HG02759 (cell line): ENCODE measurements around the gene PRIM2.
"Not testable (repeated sequence)": the region's sequence is repeated elsewhere in the genome, so short reads cannot be mapped to it uniquely, and the experiment has no call there.

Experiments
- ATAC-seq: cut with Tn5 transposase; IDR thresholded peaks from one replicate; pipeline ENCODE4 v1.9.1; 2021; ENCODE audit warnings: mild to moderate bottlenecking, moderate library complexity; ENCODE audit not compliant: unreplicated experiment

Gene PRIM2

DNA sequence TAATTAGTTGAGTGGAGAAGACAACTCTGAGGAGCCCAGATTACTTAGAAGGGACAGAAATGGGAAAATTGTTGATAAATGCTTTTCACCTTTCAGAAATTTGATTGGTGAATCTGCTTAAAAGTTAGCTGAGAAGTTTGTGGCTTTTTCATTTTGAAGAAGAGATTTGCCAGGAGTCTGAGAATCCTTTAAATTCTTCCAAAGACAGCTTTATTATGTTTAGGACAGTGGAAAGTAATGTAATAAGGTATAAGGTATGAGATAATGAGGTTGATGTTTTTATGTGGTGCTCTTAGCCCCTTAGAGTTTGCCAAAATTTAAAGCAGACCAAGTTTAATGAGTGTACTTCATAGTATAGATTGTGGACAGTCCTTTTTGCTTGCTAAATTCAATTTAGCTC is 42.3 kb downstream of the PRIM2 start:
- not testable (repeated sequence) for ATAC-seq

DNA sequence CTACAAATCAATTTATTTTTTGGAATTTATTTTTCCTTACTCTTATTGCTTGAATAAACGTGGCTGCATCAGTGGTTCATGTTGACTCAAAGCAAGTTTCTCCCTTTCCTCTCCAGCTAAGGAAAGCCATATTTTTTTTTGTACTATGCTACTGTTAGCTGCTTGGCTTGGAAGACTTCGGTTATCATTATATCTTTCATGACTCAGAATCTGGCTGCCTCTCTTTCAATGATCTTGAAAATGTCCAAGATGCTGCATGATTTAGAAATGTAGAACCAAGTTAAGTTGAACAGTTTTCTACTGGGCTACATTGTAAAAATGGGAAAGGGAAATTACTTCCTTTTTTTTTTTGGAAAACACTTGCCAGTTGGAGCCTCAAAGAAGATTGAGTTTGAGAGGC is 44.9 kb downstream of the PRIM2 start:
- not testable (repeated sequence) for ATAC-seq

DNA sequence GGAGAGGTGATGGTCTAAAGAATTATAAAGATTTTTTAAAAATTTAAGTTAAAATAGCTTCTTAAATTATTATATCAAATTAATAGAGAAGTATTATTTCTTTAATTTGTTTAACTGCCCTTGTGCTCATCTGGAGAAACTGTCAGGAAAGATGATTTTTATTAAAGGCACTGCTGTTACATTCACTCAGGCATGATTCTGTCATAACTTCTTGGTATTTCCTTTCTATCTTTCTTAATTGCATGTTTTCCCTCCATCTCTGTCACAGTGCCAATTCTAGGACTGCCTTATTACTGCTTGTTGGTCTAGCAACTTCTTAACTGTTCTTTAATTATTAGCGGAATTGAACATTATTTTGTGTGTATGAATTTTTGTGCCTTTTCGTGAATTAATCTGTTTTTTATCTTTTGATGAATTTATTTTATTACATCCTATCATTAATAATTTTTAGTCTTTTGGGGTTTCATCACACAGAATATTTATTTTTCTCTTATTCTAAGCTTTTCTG is 47.7 kb downstream of the PRIM2 start:
- not testable (repeated sequence) for ATAC-seq

DNA sequence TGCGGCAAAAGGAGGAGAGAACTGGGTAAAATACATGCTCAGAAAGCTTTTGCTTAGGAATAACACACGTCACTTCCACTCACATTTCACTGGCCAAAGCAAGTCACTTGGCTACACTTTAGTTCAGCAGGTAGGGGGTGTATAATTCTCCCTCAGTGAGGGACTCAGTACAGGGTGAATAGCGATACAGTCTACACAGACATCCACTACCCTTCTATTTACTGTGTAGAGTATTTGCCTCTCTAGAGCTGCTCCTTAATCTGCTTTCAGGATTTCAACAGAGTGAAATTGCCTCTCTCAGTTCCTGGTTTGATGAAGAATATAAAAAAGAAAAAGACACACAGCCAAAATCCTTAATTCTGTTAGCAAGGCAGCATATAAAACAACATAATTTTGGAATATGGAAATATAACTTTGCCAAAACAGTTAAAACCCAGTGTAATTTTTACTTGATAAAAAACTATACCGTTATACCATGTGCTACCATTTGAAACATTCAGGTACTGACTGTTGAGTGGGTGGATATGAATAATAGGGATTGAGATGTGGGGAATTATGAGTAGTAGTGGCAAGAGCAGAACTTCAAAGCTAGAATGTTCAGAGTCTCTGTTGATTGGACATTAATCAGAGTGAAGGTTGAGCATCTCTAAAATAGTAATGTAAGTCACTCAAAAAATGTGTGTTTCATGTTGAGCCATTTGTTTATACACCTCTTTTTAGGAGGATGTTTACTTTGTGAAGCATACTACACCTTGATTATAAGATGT is 51.7 kb downstream of the PRIM2 start:
- not testable (repeated sequence) for ATAC-seq

DNA sequence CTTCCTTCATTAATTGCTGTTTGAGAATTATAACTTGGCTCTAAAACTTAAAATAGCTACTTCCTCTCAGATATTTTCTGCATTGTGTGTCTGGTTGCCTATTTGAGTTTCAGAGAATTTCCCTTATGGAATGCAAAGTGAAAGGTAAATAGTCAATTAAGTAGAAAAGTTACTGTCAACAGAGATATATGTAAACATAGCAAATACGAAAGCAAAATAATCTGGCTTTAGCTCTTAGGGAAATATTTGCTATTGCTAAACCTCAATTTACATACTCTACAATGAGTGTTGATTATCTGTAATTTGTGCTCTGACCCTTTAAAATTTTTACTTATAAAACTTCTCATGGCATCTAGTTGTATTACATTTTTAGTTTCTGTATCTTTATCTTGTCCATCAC is 54.3 kb downstream of the PRIM2 start:
- ATAC-seq: not testable (repeated sequence)

DNA sequence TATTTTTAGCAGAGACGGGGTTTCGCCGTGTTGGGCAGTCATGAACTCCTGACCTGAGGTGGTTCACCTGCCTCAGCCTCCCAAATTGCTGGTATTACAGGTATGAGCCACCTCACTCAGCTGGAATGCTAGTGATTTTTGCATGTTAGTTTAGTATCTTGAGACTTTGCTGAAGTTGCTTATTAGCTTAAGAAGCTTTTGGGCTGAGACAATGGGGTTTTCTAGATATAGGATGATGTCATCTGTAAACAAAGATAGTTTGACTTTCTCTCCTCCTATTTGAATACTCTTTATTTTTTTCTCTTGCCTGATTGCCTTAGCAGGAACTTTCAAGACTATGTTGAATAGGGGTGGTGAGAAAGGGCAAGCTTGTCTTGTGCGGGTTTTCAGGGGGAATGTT is 57.3 kb downstream of the PRIM2 start:
- not testable (repeated sequence) for ATAC-seq

DNA sequence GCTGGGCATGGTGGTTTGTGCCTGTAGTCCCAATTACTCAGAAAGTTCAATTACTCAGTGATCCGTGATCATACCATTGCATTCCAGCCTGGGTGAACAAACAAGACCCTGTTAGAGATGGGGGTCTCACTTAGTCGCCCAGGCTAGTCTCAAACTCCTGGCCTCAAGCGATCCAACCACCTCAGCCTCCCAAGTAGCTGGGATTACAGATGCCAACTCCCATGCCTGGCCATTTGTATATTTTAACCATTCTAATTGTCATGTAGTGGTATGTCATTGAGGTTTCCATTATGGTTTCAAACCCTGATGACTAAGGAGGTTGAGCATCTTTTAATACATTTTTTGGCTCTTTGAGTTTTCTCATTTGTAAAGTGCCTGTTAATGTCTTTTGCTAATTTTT is 58.7 kb downstream of the PRIM2 start:
- ATAC-seq: not testable (repeated sequence)

DNA sequence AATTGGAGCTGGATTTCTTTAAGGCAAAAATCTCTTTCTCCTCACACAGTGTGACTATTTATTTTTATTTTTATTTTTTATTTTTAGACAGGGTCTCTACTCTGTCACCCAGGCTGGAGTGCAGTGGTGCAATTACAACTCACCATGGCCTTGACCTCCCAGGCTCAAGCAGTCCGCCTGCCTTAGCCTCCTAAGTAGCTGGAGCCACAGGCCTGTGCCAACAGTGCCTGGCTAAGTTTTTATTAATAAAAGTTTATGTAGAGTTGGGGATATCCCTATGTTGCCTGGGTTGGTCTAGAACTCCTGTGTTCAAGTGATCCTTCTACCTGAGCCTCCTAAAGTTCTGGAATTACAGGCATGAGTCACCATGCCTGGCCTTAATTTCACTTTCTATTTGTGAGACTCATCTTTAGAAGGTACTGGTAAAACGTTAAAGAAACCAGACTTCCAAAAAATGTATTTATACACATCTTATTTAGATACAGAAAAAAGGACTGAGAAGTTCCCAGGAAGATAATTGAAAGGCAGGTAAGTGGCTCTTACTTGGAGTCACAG is 71.7 kb downstream of the PRIM2 start:
- peak; percentile 43 for ATAC-seq

DNA sequence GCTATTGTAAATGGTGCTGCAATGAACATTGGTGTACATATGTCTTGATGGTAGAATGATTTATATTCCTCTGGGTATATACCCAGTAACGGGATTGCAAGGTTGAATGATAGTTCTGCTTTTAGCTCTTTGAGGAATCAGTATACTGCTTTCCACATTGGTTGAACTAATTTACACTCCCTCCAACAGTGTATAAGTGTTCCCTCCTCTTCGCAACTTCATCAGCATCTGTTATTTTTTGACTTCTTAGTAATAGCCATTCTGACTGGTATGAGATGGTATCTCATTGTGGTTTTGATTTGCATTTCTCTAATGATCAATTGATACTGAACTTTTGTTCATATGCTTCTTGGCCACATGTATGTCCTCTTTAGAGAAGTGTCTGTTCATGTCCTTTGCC is 73.4 kb downstream of the PRIM2 start:
- not testable (repeated sequence) for ATAC-seq

DNA sequence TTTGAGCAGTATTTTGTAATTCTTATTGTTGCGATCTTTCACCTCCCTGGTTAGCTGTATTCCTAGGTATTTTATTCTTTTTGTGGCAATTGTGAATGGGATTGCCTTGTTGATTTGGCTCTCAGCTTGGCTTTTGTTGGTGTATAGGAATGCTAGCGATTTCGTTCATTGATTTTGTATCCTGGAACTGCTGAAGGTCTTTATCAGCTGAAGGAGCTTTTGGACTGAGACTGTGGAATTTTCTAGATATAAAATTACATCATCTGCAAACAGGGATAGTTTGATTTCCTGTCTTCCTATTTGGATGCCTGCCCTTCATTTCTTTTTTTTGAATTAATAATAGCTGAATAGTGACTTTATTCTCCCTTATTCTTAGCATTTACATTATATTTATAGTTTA is 74.6 kb downstream of the PRIM2 start:
- ATAC-seq: not testable (repeated sequence)

DNA sequence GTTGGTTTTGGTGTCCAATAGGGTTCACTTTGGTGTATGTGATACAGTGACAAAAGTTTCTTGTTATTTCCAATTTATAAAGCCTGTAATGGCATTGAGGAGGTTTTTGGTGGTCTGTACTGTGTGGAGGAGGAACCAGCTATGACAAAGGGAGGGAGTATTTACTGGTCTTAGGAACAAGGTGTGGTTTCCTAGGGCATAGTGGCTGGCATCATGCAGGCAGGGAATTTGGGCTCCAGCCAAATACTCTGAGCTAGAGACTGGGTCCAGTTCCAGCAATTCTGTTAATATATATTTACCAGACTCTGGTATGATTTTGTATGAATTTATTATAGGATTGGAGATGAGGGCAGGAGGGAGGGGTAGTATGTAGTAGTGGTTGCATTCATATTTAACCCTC is 101.9 kb downstream of the PRIM2 start:
- ATAC-seq: not testable (repeated sequence)

DNA sequence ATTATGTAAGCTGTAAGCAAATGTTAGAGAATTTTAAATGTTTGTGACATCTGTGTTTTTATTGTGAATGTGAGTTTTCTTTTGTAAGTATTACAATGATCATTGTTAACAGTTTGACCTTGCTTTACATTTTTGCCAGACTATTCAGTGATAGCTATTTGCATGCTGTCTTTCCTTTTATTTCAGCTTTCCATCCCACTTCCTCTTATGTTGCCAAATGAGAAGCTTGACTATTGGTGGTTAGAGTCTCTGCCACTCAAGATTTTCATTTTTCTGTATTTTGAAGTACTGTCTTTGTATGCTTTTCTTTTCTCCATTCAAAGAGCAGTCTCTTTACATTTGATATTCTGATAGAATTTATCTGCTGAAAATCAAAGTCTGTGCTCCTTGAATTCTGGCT is 104.1 kb downstream of the PRIM2 start:
- peak; percentile 50 for ATAC-seq

DNA sequence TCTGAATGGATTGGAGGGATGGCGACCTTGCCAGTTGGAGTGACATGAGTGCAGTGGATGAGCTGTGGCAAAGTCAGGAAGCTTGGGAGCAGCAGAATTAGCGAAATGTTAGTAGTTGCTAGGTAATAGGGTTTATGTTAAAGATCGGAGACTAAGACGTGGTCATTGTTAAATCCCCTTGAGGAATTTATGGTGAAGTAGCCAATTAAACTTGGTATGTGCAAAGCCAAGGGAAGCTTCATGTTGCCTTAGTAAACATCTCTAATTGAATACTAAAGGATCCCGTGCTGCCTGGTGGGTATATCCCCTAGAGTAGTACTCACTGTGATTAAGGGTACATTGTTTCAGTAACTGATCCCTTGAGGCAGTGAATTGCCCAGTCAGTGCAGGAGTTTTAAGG is 106.0 kb downstream of the PRIM2 start:
- ATAC-seq: no peak

DNA sequence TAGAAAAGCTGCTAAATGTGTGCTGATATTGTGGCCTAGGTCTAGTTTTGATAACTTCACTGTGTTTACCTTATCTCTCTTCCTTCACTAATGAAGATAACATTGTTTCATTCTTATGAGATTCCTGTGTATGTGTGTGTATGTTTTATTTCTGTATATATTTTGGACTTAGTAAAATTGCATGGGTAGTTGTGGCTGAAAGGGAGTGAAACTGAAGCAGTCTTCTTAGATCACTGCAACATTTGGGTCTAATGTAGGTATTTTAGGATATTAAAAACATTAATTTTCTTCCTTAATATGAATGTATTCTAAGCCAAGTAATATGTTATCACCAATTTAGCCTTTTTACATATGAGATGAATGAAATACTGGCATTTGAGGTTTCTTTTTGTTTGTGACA is 114.3 kb downstream of the PRIM2 start:
- ATAC-seq: not testable (repeated sequence)

DNA sequence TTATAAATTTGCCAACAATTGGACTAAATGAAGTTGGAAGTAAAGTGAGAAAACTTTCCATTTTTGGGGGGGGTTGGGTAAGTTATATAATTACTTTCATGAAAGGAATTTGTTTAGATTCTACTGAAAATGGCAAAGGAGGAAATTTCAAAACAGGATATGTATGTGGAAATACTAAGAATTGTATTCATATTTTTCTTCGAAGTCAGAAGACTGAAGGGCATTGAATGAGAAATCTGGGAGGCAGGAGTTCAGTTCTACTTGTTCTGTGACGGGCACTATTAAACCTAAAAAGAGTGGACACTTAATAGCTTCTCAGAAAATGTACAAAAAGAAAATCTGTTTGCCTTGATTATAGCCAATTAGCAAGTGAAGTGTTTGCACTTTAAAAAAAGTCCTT is 114.7 kb downstream of the PRIM2 start:
- ATAC-seq: no peak

DNA sequence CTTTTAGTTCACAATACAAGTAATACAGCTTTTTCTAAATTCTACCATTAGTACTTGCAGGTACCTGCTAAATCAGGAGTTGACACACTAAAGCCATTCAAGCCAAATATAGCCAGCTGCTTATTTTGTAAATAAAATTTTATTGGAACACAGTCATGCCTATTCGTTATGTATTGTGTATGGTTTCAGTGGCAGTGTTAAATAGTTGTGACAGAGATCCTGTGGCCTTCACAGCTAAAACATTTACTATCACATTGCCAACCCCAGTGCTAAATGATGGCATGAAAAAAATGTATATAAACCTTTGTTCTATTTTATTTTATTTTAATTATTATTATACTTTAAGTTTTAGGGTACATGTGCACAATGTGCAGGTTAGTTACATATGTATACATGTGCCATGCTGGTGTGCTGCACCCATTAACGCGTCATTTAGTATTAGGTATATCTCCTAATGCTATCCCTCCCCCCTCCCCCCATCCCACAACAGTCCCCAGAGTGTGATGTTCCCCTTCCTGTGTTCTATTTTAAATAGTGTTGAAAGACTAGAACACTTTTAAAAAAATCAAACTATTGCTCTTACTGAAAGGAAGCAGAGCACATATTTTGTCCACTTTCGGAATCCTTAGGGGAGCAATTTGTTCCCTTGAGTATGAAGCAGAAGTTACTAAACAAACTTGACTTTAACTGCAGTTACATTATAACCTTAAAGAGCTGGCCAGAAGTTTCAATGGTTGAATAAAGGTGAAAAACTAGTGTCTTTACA is 115.7 kb downstream of the PRIM2 start:
- peak; percentile 45 for ATAC-seq

DNA sequence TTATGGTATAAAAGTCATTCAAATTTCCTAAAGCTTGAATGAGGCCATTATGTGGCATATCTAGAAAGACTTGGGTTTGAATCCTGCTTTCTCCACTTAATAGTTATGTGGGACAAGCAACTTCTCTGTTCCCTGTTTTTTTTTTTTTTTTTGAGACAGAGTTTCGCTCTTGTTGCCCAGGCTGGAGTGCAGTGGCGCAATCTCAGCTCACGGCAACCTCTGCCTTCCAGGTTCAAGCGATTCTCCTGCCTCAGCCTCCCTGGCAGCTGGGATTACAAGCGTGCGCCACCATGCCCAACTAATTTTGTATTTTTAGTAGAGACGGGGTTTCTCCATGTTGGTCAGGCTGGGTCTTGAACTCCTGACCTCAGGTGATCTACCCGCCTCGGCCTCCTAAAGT is 116.4 kb downstream of the PRIM2 start:
- ATAC-seq: not testable (repeated sequence)

DNA sequence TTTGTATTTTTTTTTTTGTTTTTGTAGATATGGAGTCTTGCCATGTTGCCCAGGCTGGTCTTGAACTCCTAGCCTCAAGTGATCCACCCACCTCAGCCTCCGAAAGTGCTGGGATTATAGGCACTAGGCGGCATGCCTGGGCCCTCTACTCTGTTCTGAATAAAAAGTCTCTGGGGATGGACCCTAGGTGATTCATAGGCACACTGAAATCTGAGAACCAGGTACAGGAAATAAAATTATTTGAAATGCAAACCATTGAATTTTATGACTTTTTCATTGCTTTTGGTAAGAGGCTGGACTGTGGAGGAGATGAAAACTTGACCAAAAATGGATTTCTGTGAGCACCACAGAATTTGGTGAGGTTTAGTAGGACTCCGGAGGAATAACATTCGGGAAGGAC is 117.5 kb downstream of the PRIM2 start:
- no peak for ATAC-seq

DNA sequence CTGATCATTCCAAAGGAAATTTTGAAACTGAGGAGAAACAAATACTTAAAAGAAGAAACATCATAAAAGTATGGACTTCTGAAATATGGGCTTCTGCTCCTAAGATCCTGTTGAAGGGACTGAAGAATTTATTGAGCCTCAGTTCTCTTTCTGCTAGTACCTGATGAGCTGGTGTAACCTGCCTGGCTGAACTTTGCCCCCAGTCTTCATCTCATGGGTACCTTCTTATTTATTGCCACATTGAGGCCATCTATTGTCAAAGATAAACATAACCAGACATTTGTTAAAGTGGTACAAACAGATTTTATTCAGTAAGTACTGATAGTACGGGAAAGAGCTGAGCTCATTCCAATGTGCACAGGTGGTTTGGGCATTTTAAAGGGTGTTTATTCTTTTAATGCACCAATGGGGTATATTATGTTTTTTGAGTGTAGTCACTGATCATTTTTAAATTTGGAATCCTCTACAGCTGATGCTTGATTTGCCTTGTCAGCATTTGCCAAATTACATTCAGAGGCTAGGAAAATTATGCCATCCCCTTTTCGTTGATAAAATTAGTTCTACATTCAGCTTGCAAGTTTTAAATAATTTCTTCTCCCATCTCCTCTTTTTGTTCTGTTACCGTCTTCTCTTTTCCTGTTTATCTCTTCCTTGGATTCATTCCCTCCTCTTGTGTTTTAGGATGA is 118.2 kb downstream of the PRIM2 start:
- no peak for ATAC-seq

DNA sequence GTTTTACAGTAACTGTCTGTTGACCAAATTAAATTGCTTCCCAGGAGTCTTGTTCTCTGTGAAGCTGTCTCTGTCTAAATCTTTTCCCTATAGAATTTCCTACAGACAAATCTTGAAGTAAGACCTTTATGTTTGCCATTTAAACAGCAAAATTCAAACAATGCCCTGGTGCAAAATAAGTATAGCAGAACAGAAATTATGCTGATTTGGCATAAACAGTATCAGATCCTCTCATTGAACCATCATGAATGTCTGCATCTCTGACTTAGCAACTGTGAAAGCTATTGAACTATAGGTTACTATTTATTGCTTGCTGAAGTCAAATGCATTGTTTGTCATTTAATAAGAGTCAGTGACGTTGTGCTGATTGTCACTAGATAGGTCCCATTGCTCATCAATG is 123.3 kb downstream of the PRIM2 start:
- ATAC-seq: not testable (repeated sequence)

DNA sequence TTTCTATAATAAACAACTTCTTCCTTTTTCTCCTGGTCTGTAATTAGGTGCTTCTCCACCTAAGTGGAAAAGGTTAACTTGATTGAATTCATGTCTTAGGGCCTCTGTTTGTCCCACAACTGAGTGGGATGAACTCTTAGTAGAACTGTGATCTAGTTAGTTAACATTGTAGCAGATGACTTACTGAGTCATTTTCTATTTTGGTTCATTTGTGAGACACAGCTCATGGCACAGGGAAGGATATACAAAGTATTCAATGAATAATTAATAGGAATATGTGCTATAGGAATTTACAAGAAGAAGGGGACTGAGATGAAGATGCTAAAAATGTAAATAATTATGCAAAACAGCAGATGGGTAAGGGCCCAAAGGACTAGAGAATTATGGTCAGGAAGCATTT is 124.7 kb downstream of the PRIM2 start:
- not testable (repeated sequence) for ATAC-seq
